Endothelial cell (in vitro differentiated cells): ENCODE results near the gene IGF2R. TPM values are rescaled to one million over a fixed set of nuclear protein-coding genes. Genes with fewer than 3 reads are reported as not detected.

Source experiments
- DNase-seq: peaks from one replicate; pipeline ENCODE4 v3.0.0; 2021; ENCODE audit warnings: low spot score
- H3K27ac Mint-ChIP-seq: one replicate; pipeline ENCODE4 v1.8.0; 2021; ENCODE audit warnings: mixed read lengths, inconsistent platforms; ENCODE audit not compliant: unreplicated experiment
- H3K27me3 Mint-ChIP-seq: one replicate; pipeline ENCODE4 v1.8.0; 2021; ENCODE audit warnings: mild to moderate bottlenecking, moderate library complexity, mixed read lengths, inconsistent platforms; ENCODE audit not compliant: unreplicated experiment
- H3K36me3 Mint-ChIP-seq: one replicate; pipeline ENCODE4 v1.8.0; 2021; ENCODE audit warnings: mild to moderate bottlenecking, low read depth, mixed read lengths, inconsistent platforms; ENCODE audit not compliant: unreplicated experiment
- H3K4me1 Mint-ChIP-seq: one replicate; pipeline ENCODE4 v1.8.0; 2021; ENCODE audit warnings: mild to moderate bottlenecking, mixed read lengths, inconsistent platforms; ENCODE audit not compliant: unreplicated experiment
- H3K4me3 Mint-ChIP-seq: one replicate; pipeline ENCODE4 v1.8.0; 2021; ENCODE audit warnings: mild to moderate bottlenecking, mixed read lengths, inconsistent platforms; ENCODE audit not compliant: unreplicated experiment
- H3K9me3 Mint-ChIP-seq: one replicate; pipeline ENCODE4 v1.8.0; 2021; ENCODE audit warnings: mixed read lengths, inconsistent platforms; ENCODE audit not compliant: unreplicated experiment
- total RNA-seq: library from RNA; stranded (reverse); fragmentation: NEBNext Ultra II Directional; extraction: Animal tissue kit (Norgen Biotek cat#: 25700); gene quantifications from one replicate; pipeline ENCODE4 v1.2.1, GENCODE V29; 2021; ENCODE audit not compliant: unreplicated experiment
- TF ChIP-seq, protein P1 (sequence below): fragments of 200-600 bp; sonication (generic); IDR thresholded peaks from one replicate; pipeline ENCODE4 v1.5.0; 2021; ENCODE audit warnings: antibody characterized with exemption; ENCODE audit not compliant: unreplicated experiment

IGF2R gene
- total RNA-seq, 1 donor from 2014 or later = 108 TPM

DNA sequence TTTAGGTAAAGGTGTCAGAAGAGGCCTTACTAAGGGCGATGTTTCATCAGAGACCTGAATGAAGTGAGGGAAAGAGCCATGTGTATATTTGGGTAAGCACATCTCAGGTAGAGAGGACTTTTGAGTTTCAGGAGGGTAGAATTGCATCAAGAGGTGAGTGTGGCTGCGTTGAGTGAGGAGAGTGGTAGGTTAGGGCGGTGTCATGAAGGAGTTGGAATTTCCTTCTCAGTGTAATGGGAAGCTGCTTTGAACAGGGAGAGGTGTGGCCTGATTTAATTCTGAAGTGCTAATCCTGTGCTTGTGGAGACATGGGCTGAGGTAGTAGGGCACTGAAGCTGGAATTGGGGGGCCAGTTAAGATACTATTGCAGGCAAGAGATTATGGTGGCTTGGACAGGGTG, 53.9 kb downstream of the IGF2R start:
- no peak for DNase-seq
- Mint-ChIP-seq H3K36me3 (peaks cover 6% of the 10 kb centered on the region), H3K4me3 (no peak overlapping the region), H3K27me3 (peaks cover 3% of the 10 kb centered on the region), H3K4me1 (no peaks in the 10 kb centered on the region), H3K27ac (no peak overlapping the region), H3K9me3 (no peaks in the 10 kb centered on the region)
- TF ChIP-seq, protein P1, sequence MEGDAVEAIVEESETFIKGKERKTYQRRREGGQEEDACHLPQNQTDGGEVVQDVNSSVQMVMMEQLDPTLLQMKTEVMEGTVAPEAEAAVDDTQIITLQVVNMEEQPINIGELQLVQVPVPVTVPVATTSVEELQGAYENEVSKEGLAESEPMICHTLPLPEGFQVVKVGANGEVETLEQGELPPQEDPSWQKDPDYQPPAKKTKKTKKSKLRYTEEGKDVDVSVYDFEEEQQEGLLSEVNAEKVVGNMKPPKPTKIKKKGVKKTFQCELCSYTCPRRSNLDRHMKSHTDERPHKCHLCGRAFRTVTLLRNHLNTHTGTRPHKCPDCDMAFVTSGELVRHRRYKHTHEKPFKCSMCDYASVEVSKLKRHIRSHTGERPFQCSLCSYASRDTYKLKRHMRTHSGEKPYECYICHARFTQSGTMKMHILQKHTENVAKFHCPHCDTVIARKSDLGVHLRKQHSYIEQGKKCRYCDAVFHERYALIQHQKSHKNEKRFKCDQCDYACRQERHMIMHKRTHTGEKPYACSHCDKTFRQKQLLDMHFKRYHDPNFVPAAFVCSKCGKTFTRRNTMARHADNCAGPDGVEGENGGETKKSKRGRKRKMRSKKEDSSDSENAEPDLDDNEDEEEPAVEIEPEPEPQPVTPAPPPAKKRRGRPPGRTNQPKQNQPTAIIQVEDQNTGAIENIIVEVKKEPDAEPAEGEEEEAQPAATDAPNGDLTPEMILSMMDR = no peak

DNA sequence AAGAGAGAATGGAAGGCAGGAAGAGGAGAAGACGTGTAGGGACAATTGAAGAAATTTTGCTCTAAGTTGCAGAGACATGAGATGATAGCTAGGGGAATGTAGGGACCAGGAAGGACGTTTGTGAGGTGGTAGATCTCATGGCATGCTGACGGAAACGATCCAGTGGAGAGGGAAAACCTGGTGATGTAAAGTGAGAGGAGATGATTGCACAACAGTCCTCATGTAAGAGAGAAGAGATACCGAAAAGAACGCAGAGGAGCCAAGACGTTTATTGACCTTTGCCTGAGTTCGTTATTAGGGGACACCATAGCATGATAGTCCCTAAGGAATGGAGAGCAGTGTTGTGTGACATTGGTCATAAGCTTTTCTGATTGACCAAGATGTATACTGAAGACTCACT, 55.3 kb downstream of the IGF2R start:
- DNase-seq = no peak
- Mint-ChIP-seq H3K4me3 (no peak overlapping the region), H3K27ac (no peak overlapping the region), H3K27me3 (peaks cover 4% of the 10 kb centered on the region), H3K36me3 (peaks cover 12% of the 10 kb centered on the region), H3K9me3 (no peaks in the 10 kb centered on the region), H3K4me1 (no peaks in the 10 kb centered on the region)
- TF ChIP-seq, protein P1 = no peak

DNA sequence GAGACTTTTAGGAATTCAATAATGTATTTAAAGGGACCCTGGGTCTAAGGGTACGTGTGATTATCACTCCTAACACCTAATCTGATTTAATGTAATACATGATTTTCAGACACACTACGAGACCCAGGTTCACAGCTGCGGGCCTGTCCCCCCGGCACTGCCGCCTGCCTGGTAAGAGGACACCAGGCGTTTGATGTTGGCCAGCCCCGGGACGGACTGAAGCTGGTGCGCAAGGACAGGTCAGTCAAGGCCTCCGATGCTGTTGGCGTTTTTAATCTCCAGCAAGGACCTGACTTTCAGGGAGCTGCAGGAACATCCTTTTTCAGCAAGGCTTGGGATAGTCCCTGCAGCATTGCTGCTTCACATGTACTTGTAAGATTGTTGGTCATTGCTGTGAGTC, 58.2 kb downstream of the IGF2R start:
- Mint-ChIP-seq H3K9me3 (no peaks in the 10 kb centered on the region), H3K36me3 (peaks cover 26% of the 10 kb centered on the region), H3K4me3 (no peak overlapping the region), H3K27ac (no peak overlapping the region), H3K27me3 (peaks cover 6% of the 10 kb centered on the region), H3K4me1 (no peaks in the 10 kb centered on the region)
- TF ChIP-seq, protein P1 = no peak
- no peak for DNase-seq

DNA sequence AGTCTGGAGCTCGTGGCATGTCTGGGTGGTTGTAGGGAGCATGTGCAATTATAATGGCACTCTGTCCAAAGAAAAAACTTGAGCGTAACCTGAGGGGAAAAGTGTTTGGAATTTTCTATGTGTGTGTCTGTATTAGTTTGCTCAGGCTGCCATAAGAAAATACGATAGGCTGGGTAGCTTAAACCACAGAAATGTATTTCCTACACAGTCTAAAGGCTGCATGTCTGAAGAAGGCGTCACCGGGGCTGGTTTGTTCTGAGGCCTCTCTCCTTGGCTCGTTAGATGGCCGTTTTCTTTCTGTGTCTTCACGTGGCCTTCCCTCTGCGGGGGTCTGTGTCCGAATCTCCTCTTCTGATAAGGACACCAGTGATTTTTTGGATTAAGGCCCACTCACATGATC, 59.0 kb downstream of the IGF2R start:
- DNase-seq = no peak
- H3K4me3 Mint-ChIP-seq = no peak overlapping the region
- peaks cover 6% of the 10 kb centered on the region for H3K27me3 Mint-ChIP-seq
- no peaks in the 10 kb centered on the region for H3K4me1 Mint-ChIP-seq
- TF ChIP-seq, protein P1 = no peak
- no peaks in the 10 kb centered on the region for H3K9me3 Mint-ChIP-seq
- no peak overlapping the region for H3K27ac Mint-ChIP-seq
- peaks cover 33% of the 10 kb centered on the region for H3K36me3 Mint-ChIP-seq

DNA sequence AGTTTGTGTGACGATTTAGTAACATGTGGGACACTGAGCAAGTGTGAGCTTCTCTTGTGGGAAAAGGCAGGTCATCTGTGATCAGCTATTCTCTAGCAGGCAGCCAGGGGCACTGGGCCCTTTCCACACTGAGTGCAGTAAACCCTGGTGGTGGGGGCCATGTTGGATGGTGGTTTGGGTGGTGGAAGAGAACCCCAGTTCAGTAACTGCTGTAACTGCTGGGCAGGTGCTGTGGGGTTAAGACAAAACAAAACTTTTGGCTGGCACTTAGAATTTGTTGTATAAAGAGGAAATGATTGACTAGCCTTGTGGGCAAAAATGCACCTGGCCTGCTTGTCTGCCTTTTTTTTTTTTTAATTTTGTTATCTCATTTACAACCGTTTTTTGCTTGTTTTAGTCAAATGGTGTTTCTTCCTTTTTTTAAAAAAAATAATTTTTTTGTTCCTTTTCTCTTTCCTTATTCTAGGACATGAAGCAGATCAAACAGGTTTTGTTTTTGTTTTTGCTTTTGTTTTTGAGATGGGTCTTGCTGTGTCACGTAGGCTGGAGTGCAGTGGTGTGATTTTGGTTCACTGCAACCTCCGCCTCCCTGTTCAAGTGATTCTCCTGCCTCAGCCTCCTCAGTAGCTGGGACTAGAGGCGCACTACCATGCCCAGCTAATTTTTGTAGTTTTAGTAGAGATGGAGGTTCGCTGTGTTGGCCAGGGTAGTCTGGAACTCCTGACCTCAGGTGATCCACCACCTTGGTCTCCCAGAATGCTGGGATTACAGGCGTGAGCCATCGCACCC, 59.8 kb downstream of the IGF2R start:
- Mint-ChIP-seq H3K27ac (no peak overlapping the region), H3K4me3 (no peak overlapping the region), H3K36me3 (peaks cover 40% of the 10 kb centered on the region), H3K9me3 (no peaks in the 10 kb centered on the region), H3K4me1 (peaks cover 1% of the 10 kb centered on the region), H3K27me3 (peaks cover 6% of the 10 kb centered on the region)
- TF ChIP-seq, protein P1 = no peak
- DNase-seq = no peak
